Transverse colon (tissue), 4 donors: Measurements from ENCODE around the gene IQSEC2. TPM values are rescaled to one million over a fixed set of nuclear protein-coding genes. Genes with fewer than 3 reads are reported as not detected.
A peak's percentile ranks its signal among the peaks of the same experiment; 100 is the strongest.

Experiments
- DNase-seq: peaks from one replicate; pipeline ENCODE4 v3.0.0-alpha.2; 2019
- H3K27ac ChIP-seq, 4 donors: fragments of 200-600 bp; sonication (generic); 2 replicates each; pipeline ENCODE4 v1.5.1; 2016 to 2018; ENCODE audit warnings: inconsistent platforms in 4 of 4
- H3K27me3 ChIP-seq: fragments of 200-600 bp; sonication (generic); 2 replicates; pipeline ENCODE4 v1.5.1; 2017; ENCODE audit warnings: inconsistent platforms
- H3K36me3 ChIP-seq, 4 donors: fragments of 200-600 bp; sonication (generic); 2 replicates each; pipeline ENCODE4 v1.5.1; 2017 to 2019; ENCODE audit warnings: inconsistent platforms in 4 of 4
- H3K4me1 ChIP-seq, 4 donors: fragments of 200-600 bp; sonication (generic); 2 replicates each; pipeline ENCODE4 v1.5.1; 2017 to 2020; ENCODE audit warnings: inconsistent platforms in 4 of 4
- H3K4me3 ChIP-seq, 4 donors: fragments of 200-600 bp; sonication (generic); 1 replicate in 1 of 4; 2 replicates in 3 of 4; pipeline versions ENCODE4 v1.5.1 to v1.6.1; 2017 to 2019; ENCODE audit warnings: inconsistent platforms in 4 of 4
- H3K9me3 ChIP-seq, 2 donors: fragments of 200-600 bp; sonication (generic); 2 replicates each; pipeline ENCODE4 v1.5.1; 2017 to 2019; ENCODE audit warnings: inconsistent platforms in 2 of 2
- CTCF ChIP-seq, 5 experiments: fragments of 200-600 bp in 3 of 5; fragments of 450-650 bp in 2 of 5; sonication (generic) in 3 of 5; IDR thresholded peaks; 1 replicate in 2 of 5; 2 replicates in 3 of 5; pipeline ENCODE4 v1.5.1; 2016 to 2017; ENCODE audit warnings: antibody characterized with exemption in 5 of 5, inconsistent platforms in 3 of 5, mild to moderate bottlenecking in 2 of 5, moderate library complexity in 1 of 5
- EP300 ChIP-seq: sonication (generic); formaldehyde crosslinking; IDR thresholded peaks from one replicate; pipeline ENCODE4 v1.6.1; 2017; ENCODE audit warnings: antibody characterized with exemption, low read depth
- POLR2A ChIP-seq: fragments of 450-650 bp; IDR thresholded peaks from one replicate; pipeline ENCODE4 v1.6.1; 2016; ENCODE audit warnings: antibody characterized with exemption, mild to moderate bottlenecking, moderate library complexity
- POLR2AphosphoS5 ChIP-seq, 3 donors: sonication (generic); formaldehyde crosslinking; IDR thresholded peaks; one replicate each; pipeline ENCODE4 v1.6.1; 2016; ENCODE audit warnings: antibody characterized with exemption in 3 of 3
- WGBS, 2 donors: methylation state at CpG; one replicate each; pipeline ENCODE4 v1.1.5; 2018; ENCODE audit warnings: low coverage in 1 of 2; 5-methylcytosine and 5-hydroxymethylcytosine counted together
- in situ Hi-C, 4 donors: fragments of 200-750 bp; cut with MboI; loops; one replicate each; pipeline versions ENCODE4 v1.15.0 to v1.15.1; 2017; ENCODE audit warnings: low sequenced_read_pairs in 3 of 4, low pct_ligation_motif_present in 1 of 4, low pct_unique_long_range_greater_than_20kb in 1 of 4
- intact Hi-C: fragments of 100-400 bp; cut with DNase I; formaldehyde crosslinking; loops from one replicate; pipeline ENCODE4 v1.15.1; 2023; ENCODE audit warnings: low total_unique reads
- total RNA-seq, 4 donors: library from RNA; depleted of rRNA; stranded (reverse); fragments of >200 nt; gene quantifications; one replicate each; pipeline ENCODE4 v1.1.0, GENCODE V29; 2016

The IQSEC2 gene
- total RNA-seq, 4 donors from 2014 or later = 41.2 to 104 (median 46.3) TPM

DNA sequence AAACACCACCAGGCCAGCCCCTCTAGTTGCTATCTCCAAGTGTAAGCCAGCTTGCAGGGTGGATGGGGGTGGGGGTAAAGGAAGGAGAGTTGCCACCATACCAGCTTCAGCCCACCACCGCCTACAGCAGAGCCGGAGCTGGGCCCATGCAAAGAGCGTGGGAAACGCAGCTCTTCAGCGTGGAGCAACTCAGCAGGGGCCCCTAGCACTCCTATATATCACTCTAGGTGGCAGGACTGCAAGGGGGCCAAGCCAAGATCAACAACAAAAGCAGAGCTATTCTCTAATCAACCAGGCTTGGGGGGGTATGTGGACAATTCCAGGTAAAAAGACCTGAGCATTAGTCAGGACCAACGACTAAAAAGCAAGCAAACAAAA, 35.5 kb upstream of the IQSEC2 start:
- no peak for DNase-seq
- in situ Hi-C loops (loop anchor here in 3 of 4 donors (10.0 to 25.0 kb wide), 3 partner anchors 120 to 170 kb away; partner anchors contain the start of gene HSD17B10 (in 1 of the 3)), intact Hi-C loops (loop anchor here (10.0 kb wide), 1 partner anchor 118 kb away; the partner anchor contains the start of gene HSD17B10)
- Histone ChIP-seq H3K27ac (no peak overlapping the region), H3K9me3 (no peaks in the 10 kb centered on the region), H3K36me3 (no peaks in the 10 kb centered on the region), H3K4me3 (no peak overlapping the region), H3K4me1 (peaks cover 0 to 20% (median 12%) of the 10 kb centered on the region in 4 donors), H3K27me3 (peaks cover 30% of the 10 kb centered on the region)
- 60% methylated on average over 6 of the region's 6 CpGs; no CpG with 5 or more reads in 1 of the 2 donors for WGBS, 2 donors
- TF ChIP-seq EP300 (no peak), POLR2AphosphoS5 (IDR thresholded peaks at IDR 0.05) (no peak), CTCF (IDR thresholded peaks at IDR 0.05) (no peak)

DNA sequence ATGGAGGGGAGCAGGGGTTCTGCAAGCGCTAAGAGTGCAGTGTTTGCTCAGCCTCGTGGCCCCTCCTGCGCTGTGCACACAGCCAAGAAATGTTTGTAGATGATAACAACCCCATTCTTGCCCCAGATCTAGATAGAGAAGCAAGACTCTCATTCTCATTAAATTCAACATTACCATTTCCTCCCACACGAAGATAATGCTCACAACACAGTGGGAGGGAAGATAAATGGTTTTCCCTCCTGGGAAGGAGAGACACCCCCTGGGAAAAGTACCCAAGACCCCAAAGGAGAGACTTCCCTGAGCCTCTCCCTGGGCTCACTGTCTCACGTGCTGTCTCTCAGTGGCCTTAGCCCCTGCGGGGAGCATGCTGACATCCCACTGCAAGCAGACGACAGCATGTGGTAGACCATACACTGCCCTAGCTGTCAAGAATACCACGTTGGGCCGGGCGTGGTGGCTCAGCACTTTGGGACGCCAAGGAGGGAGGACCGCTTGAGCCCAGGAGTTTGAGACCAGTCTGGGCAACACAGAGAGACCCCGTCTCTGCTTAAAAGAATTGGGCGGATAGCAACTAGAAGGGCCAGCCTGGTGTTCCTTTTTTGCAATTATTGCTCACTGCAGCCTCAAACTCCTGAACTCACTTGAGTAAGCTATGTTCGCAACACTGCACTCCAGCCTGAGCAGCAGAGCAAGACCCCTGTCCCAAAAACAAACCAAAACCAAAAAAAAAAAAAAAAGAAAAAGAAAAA, 34.9 kb upstream of the IQSEC2 start:
- Histone ChIP-seq H3K9me3 (no peaks in the 10 kb centered on the region), H3K4me3 (no peak overlapping the region), H3K4me1 (peaks cover 0 to 20% (median 12%) of the 10 kb centered on the region in 4 donors), H3K36me3 (no peaks in the 10 kb centered on the region), H3K27me3 (peaks cover 30% of the 10 kb centered on the region), H3K27ac (no peak overlapping the region)
- no peak for TF ChIP-seq CTCF (IDR thresholded peaks at IDR 0.05)
- TF ChIP-seq EP300 = no peak
- TF ChIP-seq POLR2A = no peak
- no peak for TF ChIP-seq POLR2AphosphoS5 (IDR thresholded peaks at IDR 0.05)
- in situ Hi-C loops (loop anchor here in 3 of 4 donors (10.0 to 25.0 kb wide), 3 partner anchors 121 to 171 kb away; partner anchors contain the start of gene HSD17B10 (in 1 of the 3)), intact Hi-C loops (loop anchor here (10.0 kb wide), 1 partner anchor 119 kb away; the partner anchor contains the start of gene HSD17B10)
- 68% methylated on average over 15 of the region's 15 CpGs; no CpG with 5 or more reads in 1 of the 2 donors for WGBS, 2 donors
- DNase-seq = no peak

GRCh38 chrX:53313728-53314105, 32.3 kb upstream of the IQSEC2 start:
- WGBS, 2 donors = 74% methylated on average over 5 of the region's 5 CpGs; no CpG with 5 or more reads in 1 of the 2 donors
- no peak for DNase-seq
- H3K27ac ChIP-seq = peak overlapping the region in 1 of 4 donors; percentile 22
- peaks cover 0 to 6% (median 2%) of the 10 kb centered on the region in 4 donors for H3K4me1 ChIP-seq
- no peaks in the 10 kb centered on the region for H3K36me3 ChIP-seq
- no peaks in the 10 kb centered on the region for H3K9me3 ChIP-seq
- H3K4me3 ChIP-seq = no peak overlapping the region
- in situ Hi-C loops = loop anchor here in 3 of 4 donors (10.0 to 25.0 kb wide), 3 partner anchors 124 to 174 kb away; partner anchors contain the start of gene HSD17B10 (in 1 of the 3)
- H3K27me3 ChIP-seq = peaks cover 5% of the 10 kb centered on the region
- TF ChIP-seq EP300 (no peak), POLR2A (no peak), CTCF (IDR thresholded peaks at IDR 0.05) (no peak), POLR2AphosphoS5 (IDR thresholded peaks at IDR 0.05) (no peak)
- intact Hi-C loops = loop anchor here (10.0 kb wide), 1 partner anchor 121 kb away; the partner anchor contains the start of gene HSD17B10
